Gastroesophageal sphincter (tissue), 3 donors: ENCODE results near the gene MED19.

Experiments used
- CTCF ChIP-seq, 4 experiments: fragments of 200-600 bp in 2 of 4; fragments of 450-650 bp in 2 of 4; sonication (generic) in 1 of 4; IDR thresholded peaks; one replicate each; pipeline ENCODE4 v1.5.1; 2017 to 2019; ENCODE audit warnings: antibody characterized with exemption in 4 of 4, mild to moderate bottlenecking in 2 of 4, moderate library complexity in 2 of 4
- EP300 ChIP-seq: sonication (generic); formaldehyde crosslinking; IDR thresholded peaks from one replicate; pipeline ENCODE4 v1.6.1; 2017; ENCODE audit warnings: antibody characterized with exemption, mild to moderate bottlenecking
- POLR2A ChIP-seq, 2 donors: fragments of 450-650 bp; IDR thresholded peaks; one replicate each; pipeline ENCODE4 v1.6.1; 2017; ENCODE audit warnings: antibody characterized with exemption in 2 of 2, mild to moderate bottlenecking in 2 of 2, moderate library complexity in 1 of 2
- POLR2AphosphoS5 ChIP-seq: sonication (generic); formaldehyde crosslinking; IDR thresholded peaks from one replicate; pipeline ENCODE4 v1.6.1; 2017; ENCODE audit warnings: antibody characterized with exemption

DNA sequence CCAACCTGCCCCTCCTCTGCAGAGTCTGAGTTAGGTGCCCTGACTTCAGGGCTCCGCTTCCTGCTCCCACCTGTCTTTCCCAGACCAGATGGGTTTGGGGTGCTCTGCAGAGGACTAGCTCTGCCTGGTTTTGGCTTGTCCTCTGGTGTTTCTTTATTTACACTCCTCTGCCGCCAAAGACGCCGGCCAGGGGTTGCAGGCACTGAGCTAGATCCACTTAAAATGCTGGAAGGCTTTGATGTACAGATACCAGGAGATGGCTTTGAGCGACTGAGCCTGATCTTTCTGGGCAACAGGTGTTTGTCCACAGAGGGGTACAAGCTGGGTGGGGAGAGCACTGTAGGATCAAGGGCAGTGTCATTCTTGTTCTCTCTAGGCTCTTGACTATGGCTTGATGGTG is 33.2 kb upstream of the MED19 start:
- TF ChIP-seq CTCF (IDR thresholded peaks at IDR 0.05), result no peak
- TF ChIP-seq POLR2A (IDR thresholded peaks at IDR 0.05), result no peak
- TF ChIP-seq POLR2AphosphoS5, result no peak
- TF ChIP-seq EP300, result no peak
